Measurements from ENCODE around the gene DBN1. TPM values are rescaled to one million over a fixed set of nuclear protein-coding genes. Genes with fewer than 3 reads are reported as not detected.

Gene DBN1
- total and polyA plus RNA-seq, 12 donors = 5.1 to 47.1 (median 12.6) TPM

DNA sequence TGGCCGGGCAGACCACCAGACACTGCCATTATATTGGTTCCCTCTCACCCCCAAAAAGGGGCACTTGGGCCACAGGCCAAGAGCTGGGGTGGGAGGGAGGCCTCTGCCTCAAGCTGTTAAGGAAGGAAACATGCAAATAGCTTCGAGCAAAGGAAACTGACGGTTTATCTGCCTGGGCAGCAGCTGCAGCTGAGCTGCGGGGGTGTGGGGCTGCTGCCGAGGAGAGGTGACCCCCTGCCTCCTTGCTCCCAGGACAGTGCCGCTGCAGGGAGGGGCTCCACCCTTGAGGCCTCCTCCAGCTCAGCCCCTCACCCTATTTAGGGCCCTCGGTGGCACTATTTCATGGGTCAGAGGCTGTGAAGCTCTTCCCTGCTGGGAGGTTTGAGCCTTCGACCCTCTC lies 35.4 kb upstream of the DBN1 start:
- Histone ChIP-seq H3K27ac (peak overlapping the region in 4 of 5 donors; percentile 51 to 92 (median 64)), H3K9me3 (replicated peaks in 1 of 3) (no peaks in the 10 kb centered on the region), H3K4me3 (peak overlapping the region in 1 of 4 donors; percentile 47), H3K4me1 (replicated peaks in 1 of 2) (no peaks in the 10 kb centered on the region), H3K27me3 (no peaks in the 10 kb centered on the region), H3K36me3 (replicated peaks in 1 of 2) (peaks cover 0 to 34% of the 10 kb centered on the region in 2 donors)
- DNase-seq = no peak
- 42 to 72% (median 60%) methylated on average over 2 to 8 of the region's 8 CpGs for WGBS, 4 donors
- intact Hi-C loops (cut with DNase I) = no loop called here
- no peak for TF ChIP-seq POLR2A (IDR thresholded peaks at IDR 0.05)
- TF ChIP-seq, protein P1, sequence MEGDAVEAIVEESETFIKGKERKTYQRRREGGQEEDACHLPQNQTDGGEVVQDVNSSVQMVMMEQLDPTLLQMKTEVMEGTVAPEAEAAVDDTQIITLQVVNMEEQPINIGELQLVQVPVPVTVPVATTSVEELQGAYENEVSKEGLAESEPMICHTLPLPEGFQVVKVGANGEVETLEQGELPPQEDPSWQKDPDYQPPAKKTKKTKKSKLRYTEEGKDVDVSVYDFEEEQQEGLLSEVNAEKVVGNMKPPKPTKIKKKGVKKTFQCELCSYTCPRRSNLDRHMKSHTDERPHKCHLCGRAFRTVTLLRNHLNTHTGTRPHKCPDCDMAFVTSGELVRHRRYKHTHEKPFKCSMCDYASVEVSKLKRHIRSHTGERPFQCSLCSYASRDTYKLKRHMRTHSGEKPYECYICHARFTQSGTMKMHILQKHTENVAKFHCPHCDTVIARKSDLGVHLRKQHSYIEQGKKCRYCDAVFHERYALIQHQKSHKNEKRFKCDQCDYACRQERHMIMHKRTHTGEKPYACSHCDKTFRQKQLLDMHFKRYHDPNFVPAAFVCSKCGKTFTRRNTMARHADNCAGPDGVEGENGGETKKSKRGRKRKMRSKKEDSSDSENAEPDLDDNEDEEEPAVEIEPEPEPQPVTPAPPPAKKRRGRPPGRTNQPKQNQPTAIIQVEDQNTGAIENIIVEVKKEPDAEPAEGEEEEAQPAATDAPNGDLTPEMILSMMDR (IDR thresholded peaks at IDR 0.05) = no peak

DNA sequence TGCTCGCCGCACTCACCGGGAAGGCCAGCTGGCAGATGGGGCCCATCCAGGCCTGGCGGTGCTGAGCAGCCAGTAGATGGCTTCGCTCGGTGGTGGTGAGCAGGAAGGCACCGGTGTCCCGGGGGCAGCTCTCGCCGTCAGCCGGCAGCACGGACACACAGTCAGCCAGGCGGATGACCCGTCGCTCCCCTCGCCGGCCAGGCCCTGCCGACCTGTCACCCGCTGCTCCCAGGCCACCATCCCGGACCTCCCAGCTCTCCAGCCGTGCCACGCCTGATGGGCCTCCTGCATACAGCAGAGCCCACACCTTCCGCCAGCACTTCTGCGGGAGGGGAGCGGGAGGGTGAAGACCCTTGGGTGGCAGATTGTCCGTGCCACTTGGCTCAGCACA lies 34.8 kb upstream of the DBN1 start:
- DNase-seq = no peak
- H3K4me1 ChIP-seq (replicated peaks in 1 of 2) = no peaks in the 10 kb centered on the region
- intact Hi-C loops (cut with DNase I) = no loop called here
- H3K27ac ChIP-seq = peak overlapping the region in 1 of 5 donors; percentile 92
- no peak for TF ChIP-seq POLR2A (IDR thresholded peaks at IDR 0.05)
- TF ChIP-seq, protein P1 (IDR thresholded peaks at IDR 0.05) = no peak
- peak overlapping the region in 1 of 4 donors; percentile 47 for H3K4me3 ChIP-seq
- no peaks in the 10 kb centered on the region for H3K9me3 ChIP-seq (replicated peaks in 1 of 3)
- H3K36me3 ChIP-seq (replicated peaks in 1 of 2) = peaks cover 0 to 28% of the 10 kb centered on the region in 2 donors
- H3K27me3 ChIP-seq = no peaks in the 10 kb centered on the region
- WGBS, 4 donors = 75 to 90% (median 82%) methylated on average over 14 to 26 of the region's 26 CpGs

DNA sequence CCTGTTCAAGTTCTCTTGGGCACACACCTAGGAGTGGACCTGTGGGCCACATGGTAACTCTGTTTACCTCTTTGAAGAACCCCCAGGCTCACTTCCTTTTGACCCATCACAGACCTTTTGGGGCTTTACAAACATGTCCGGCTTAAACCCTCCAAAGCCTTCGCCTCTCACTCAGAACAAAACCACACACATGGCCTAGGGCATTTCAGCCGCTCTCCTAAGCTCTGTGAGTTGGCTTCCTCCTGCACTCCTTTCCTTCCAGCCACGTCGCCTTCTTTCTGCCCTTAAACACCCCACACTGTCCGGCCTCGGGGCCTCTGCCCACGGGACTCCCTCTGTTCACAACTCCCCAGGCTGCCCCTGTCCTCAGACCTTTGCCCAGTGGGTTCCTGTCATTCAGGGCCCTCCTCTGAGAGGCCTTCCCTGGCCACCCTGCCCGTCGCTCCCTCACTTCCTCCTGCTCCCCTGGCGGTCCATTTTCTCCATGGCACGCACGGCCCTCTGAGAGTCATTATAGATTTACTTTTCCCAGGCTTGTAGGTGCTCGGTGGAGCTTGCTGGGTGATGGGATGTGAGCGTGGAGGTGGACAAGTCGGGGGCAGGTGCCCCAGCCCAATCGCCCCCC lies 34.3 kb upstream of the DBN1 start:
- intact Hi-C loops (cut with DNase I) = no loop called here
- no peak for DNase-seq
- Histone ChIP-seq H3K9me3 (replicated peaks in 1 of 3) (no peaks in the 10 kb centered on the region), H3K36me3 (replicated peaks in 1 of 2) (peaks cover 0 to 22% of the 10 kb centered on the region in 2 donors), H3K27ac (no peak overlapping the region), H3K4me3 (peak overlapping the region in 1 of 4 donors; percentile 47), H3K4me1 (replicated peaks in 1 of 2) (no peaks in the 10 kb centered on the region), H3K27me3 (no peaks in the 10 kb centered on the region)
- TF ChIP-seq, protein P1 (IDR thresholded peaks at IDR 0.05) = no peak
- no peak for TF ChIP-seq POLR2A (IDR thresholded peaks at IDR 0.05)
- 72 to 82% (median 75%) methylated on average over 16 to 17 of the region's 17 CpGs for WGBS, 4 donors

DNA sequence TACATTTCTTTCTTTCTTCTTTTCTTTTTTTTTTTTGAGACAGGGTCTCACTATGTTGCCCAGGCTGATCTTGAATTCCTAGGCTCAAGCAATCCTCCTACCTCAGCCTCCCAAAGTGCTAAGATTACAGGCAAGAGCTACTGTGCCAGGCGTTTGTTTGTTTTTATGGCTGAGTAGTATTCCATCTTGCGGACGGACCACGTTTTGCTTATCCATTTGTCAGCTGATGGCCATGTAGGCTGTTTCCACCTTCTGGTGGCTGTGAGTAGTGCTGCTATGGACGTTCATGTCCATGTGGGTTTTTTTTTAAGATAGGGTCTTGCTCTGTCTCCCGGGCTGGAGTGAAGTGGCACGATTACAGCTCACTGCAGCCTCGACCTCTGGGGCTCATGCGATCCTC lies 33.7 kb upstream of the DBN1 start:
- intact Hi-C loops (cut with DNase I) = no loop called here
- Histone ChIP-seq H3K4me1 (replicated peaks in 1 of 2) (no peaks in the 10 kb centered on the region), H3K4me3 (no peak overlapping the region), H3K27ac (no peak overlapping the region), H3K27me3 (no peaks in the 10 kb centered on the region), H3K9me3 (replicated peaks in 1 of 3) (no peaks in the 10 kb centered on the region), H3K36me3 (replicated peaks in 1 of 2) (peaks cover 0 to 17% of the 10 kb centered on the region in 2 donors)
- DNase-seq = no peak
- 76 to 85% (median 79%) methylated on average over 9 of the region's 9 CpGs for WGBS, 4 donors
- TF ChIP-seq POLR2A (IDR thresholded peaks at IDR 0.05) = no peak
- TF ChIP-seq, protein P1 (IDR thresholded peaks at IDR 0.05) = peak in 1 of 6 experiments; percentile 8

All from adrenal gland (tissue), 12 donors.